ENCODE results near the gene LAD1. TPM values are rescaled to one million over a fixed set of nuclear protein-coding genes. Genes with fewer than 3 reads are reported as not detected.
A peak's percentile ranks its signal among the peaks of the same experiment; 100 is the strongest.

Gene LAD1
- polyA plus RNA-seq, 1 of the 3 experiments (the other 2 are of a cell fraction): not detected

DNA sequence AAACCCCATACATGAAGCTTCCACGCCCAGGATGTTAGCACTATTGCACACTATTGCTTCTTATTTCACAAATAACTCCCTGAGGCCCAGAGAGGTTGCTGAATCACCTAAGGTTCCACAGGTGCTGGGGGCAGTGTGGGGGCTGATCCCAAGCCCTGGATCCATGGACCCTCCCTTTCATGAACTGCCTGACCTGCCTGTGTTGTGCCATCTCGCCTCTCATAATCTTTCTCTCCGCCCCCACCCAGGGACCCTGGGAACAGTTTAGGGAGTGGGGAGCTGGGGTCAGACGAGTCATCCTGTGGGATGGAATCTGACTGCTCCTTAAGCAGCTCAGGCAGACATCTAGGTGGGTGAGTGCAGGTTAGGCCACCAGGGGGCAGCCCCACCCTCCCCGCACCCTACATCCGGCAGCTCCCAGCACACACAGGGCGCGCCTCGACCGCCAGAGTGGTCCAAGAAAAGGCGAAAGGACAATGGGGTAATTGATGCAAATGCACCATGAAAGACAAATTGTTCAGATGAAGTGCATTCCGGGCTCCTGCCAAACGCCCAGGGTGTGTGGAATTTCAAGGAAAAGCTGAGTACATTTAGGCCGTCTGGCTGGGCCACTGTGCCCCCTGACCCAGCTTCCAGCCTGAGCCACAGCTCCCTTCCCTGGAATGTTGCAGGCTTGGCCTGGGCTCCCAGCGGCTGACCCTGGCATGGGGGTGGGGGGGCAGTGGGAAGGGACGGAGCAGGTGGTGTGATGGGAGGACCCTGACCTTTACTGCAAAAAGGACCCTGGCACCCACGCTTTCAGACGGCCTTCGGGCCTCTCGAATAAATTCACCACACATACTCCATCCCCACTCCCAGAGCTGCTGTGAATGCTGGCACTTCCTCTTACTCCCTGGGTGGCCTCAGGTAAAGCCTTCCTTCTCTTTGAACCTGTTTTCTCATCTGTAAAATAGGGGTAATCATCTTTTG is 49.1 kb upstream of the LAD1 start:
- Histone ChIP-seq H3K9me3 (no peaks in the 10 kb centered on the region), H3K4me2 (no peak overlapping the region), H2AFZ (ENCODE audit: low read depth) (no peak overlapping the region), H3K4me1 (ENCODE audit: control insufficient read depth in 1 of 2, insufficient read depth in 2 of 2, low read depth in 1 of 2, low read length in 1 of 2) (peaks cover 9 to 27% of the 10 kb centered on the region in 2 experiments; a peak in 3 of 4 replicates), H3K27ac (ENCODE audit: low read depth in 2 of 2, low read length in 1 of 2) (no peak overlapping the region), H3K79me2 (ENCODE audit: insufficient read depth) (no peaks in the 10 kb centered on the region), H3K9me2 (no peaks in the 10 kb centered on the region), H3K9ac (no peak overlapping the region), H4K20me1 (ENCODE audit: insufficient read depth) (no peaks in the 10 kb centered on the region), H3K36me3 (replicated peaks in 1 of 2; ENCODE audit: control insufficient read depth in 1 of 2, insufficient read depth in 2 of 2, low read length in 1 of 2) (no peaks in the 10 kb centered on the region), H3K27me3 (ENCODE audit: insufficient read depth) (no peaks in the 10 kb centered on the region), H3F3A (replicated peaks; ENCODE audit: insufficient read depth) (peaks cover 8% of the 10 kb centered on the region), H3K4me3 (ENCODE audit: low read depth in 2 of 2, low read length in 1 of 2) (no peak overlapping the region; a peak in 1 of 4 replicates)
- no peak for TF ChIP-seq TCF12 (IDR thresholded peaks at IDR 0.05)
- TF ChIP-seq TEAD4 (IDR thresholded peaks at IDR 0.05; ENCODE audit: borderline replicate concordance, insufficient read depth): no peak
- TF ChIP-seq GABPA (IDR thresholded peaks at IDR 0.05; ENCODE audit: low read depth): no peak
- TF ChIP-seq CHD2 (IDR thresholded peaks at IDR 0.05; ENCODE audit: low read length, partially characterized antibody): no peak
- TF ChIP-seq MEF2A (IDR thresholded peaks at IDR 0.05; ENCODE audit: borderline replicate concordance, low read depth): no peak
- no peak for TF ChIP-seq TAF1 (IDR thresholded peaks at IDR 0.05; ENCODE audit: borderline replicate concordance, low read depth, low read length)
- TF ChIP-seq RAD21 (IDR thresholded peaks at IDR 0.05; ENCODE audit: low read length): peak; percentile 61
- no peak for TF ChIP-seq EZH2phosphoT487 (IDR thresholded peaks at IDR 0.05; ENCODE audit: borderline replicate concordance, low read depth)
- TF ChIP-seq NRF1 (IDR thresholded peaks at IDR 0.05; ENCODE audit: low read depth, low read length): no peak
- no peak for TF ChIP-seq FOXJ3 (CRISPR knock-in tag; IDR thresholded peaks at IDR 0.05)
- TF ChIP-seq FOXM1 (IDR thresholded peaks at IDR 0.05; ENCODE audit: low read depth): no peak
- no peak for TF ChIP-seq GATA2 (CRISPR knock-in tag; IDR thresholded peaks at IDR 0.05)
- no peak for TF ChIP-seq POLR2AphosphoS5 (IDR thresholded peaks at IDR 0.05; ENCODE audit: low read depth, low read length)
- TF ChIP-seq, protein P1, sequence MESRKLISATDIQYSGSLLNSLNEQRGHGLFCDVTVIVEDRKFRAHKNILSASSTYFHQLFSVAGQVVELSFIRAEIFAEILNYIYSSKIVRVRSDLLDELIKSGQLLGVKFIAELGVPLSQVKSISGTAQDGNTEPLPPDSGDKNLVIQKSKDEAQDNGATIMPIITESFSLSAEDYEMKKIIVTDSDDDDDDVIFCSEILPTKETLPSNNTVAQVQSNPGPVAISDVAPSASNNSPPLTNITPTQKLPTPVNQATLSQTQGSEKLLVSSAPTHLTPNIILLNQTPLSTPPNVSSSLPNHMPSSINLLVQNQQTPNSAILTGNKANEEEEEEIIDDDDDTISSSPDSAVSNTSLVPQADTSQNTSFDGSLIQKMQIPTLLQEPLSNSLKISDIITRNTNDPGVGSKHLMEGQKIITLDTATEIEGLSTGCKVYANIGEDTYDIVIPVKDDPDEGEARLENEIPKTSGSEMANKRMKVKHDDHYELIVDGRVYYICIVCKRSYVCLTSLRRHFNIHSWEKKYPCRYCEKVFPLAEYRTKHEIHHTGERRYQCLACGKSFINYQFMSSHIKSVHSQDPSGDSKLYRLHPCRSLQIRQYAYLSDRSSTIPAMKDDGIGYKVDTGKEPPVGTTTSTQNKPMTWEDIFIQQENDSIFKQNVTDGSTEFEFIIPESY (IDR thresholded peaks at IDR 0.05; ENCODE audit: borderline replicate concordance, low read depth): no peak
- TF ChIP-seq ELF1 (IDR thresholded peaks at IDR 0.05): no peak
- TF ChIP-seq, protein P2, sequence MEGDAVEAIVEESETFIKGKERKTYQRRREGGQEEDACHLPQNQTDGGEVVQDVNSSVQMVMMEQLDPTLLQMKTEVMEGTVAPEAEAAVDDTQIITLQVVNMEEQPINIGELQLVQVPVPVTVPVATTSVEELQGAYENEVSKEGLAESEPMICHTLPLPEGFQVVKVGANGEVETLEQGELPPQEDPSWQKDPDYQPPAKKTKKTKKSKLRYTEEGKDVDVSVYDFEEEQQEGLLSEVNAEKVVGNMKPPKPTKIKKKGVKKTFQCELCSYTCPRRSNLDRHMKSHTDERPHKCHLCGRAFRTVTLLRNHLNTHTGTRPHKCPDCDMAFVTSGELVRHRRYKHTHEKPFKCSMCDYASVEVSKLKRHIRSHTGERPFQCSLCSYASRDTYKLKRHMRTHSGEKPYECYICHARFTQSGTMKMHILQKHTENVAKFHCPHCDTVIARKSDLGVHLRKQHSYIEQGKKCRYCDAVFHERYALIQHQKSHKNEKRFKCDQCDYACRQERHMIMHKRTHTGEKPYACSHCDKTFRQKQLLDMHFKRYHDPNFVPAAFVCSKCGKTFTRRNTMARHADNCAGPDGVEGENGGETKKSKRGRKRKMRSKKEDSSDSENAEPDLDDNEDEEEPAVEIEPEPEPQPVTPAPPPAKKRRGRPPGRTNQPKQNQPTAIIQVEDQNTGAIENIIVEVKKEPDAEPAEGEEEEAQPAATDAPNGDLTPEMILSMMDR (IDR thresholded peaks at IDR 0.05): peak; percentile 76
- no peak for TF ChIP-seq RXRA (IDR thresholded peaks at IDR 0.05; ENCODE audit: borderline replicate concordance, low read depth)
- TF ChIP-seq, protein P3, sequence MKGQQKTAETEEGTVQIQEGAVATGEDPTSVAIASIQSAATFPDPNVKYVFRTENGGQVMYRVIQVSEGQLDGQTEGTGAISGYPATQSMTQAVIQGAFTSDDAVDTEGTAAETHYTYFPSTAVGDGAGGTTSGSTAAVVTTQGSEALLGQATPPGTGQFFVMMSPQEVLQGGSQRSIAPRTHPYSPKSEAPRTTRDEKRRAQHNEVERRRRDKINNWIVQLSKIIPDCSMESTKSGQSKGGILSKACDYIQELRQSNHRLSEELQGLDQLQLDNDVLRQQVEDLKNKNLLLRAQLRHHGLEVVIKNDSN (IDR thresholded peaks at IDR 0.05; ENCODE audit: borderline replicate concordance, low read depth): no peak
- TF ChIP-seq, protein P4, sequence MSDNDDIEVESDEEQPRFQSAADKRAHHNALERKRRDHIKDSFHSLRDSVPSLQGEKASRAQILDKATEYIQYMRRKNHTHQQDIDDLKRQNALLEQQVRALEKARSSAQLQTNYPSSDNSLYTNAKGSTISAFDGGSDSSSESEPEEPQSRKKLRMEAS (IDR thresholded peaks at IDR 0.05; ENCODE audit: low read depth): 0 out of 2 replicates have a peak, but pooled peaks have one; percentile 23
- TF ChIP-seq SMC3 (IDR thresholded peaks at IDR 0.05; ENCODE audit: low read depth, low read length): peak; percentile 60
- TF ChIP-seq, protein P5, sequence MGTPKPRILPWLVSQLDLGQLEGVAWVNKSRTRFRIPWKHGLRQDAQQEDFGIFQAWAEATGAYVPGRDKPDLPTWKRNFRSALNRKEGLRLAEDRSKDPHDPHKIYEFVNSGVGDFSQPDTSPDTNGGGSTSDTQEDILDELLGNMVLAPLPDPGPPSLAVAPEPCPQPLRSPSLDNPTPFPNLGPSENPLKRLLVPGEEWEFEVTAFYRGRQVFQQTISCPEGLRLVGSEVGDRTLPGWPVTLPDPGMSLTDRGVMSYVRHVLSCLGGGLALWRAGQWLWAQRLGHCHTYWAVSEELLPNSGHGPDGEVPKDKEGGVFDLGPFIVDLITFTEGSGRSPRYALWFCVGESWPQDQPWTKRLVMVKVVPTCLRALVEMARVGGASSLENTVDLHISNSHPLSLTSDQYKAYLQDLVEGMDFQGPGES (IDR thresholded peaks at IDR 0.05; ENCODE audit: low read depth, low read length): no peak
- TF ChIP-seq EP300 (IDR thresholded peaks at IDR 0.05; ENCODE audit: borderline replicate concordance in 1 of 2, low read depth in 1 of 2, low read length in 1 of 2): no peak
- TF ChIP-seq RFX5 (IDR thresholded peaks at IDR 0.05; ENCODE audit: low read length): no peak
- 60% methylated on average over 11 of the region's 20 CpGs for WGBS (ENCODE audit: low lambda C conversion rate)
- ChIA-PET POLR2A (interaction anchor here (1.1 kb wide), 1 partner anchor 20 kb away, joined by 4 read pairs; the partner anchor contains the start of gene PHLDA3), CTCF (interaction anchor here (0.6 to 11.6 kb wide), 36 partner anchors 9 to 389 kb away, joined by 3 to 124 read pairs (median 5); partner anchors contain the start of gene PHLDA3)
- peak; percentile 80 for DNase-seq

Data from SK-N-SH (cell line).